ENCODE measurements around the gene SRPRB. TPM values are rescaled to one million over a fixed set of nuclear protein-coding genes. Genes with fewer than 3 reads are reported as not detected.

The SRPRB gene
- total RNA-seq, 2 experiments from 2014 or later, result 91.3 to 94.0 TPM

Other genes with a start within 250 kb of the SRPRB start
- 100 to 1,000 TPM; 268 to 269 TPM for gene CDV3, start 232.1 kb upstream of the SRPRB start, total RNA-seq
- gene TOPBP1, start 143.9 kb upstream of the SRPRB start, total RNA-seq, result 10 to 100 TPM; 82.3 to 84.4 TPM
- under 1 TPM; 0.02 to 0.08 TPM for gene TF, start 59.4 kb upstream of the SRPRB start, total RNA-seq
- gene RAB6B, start 90.1 kb downstream of the SRPRB start, total RNA-seq, result under 1 TPM; 0.08 to 0.29 TPM
- gene SLCO2A1, start 224.1 kb downstream of the SRPRB start, total RNA-seq, result under 1 TPM in 1 of 2 experiments, not detected in 1; 0.08 TPM